ENCODE measurements around the gene BMP8A. TPM values are rescaled to one million over a fixed set of nuclear protein-coding genes. Genes with fewer than 3 reads are reported as not detected.

Gene BMP8A
- polyA plus RNA-seq, 3 donors from 2014 or later, result not detected

GRCh38 chr1:39566441-39567137 is 75.2 kb downstream of the BMP8A start:
- no peaks in the 10 kb centered on the region for H3K4me1 Mint-ChIP-seq
- H3K9me3 Mint-ChIP-seq, result no peaks in the 10 kb centered on the region
- peaks cover 0 to 5% (median 2%) of the 10 kb centered on the region in 3 donors for H3K27me3 Mint-ChIP-seq (ENCODE audit: low read depth in 3 of 3)
- H3K27ac Mint-ChIP-seq, result peak overlapping the region in 1 of 6 donors; percentile 14
- H3K36me3 Mint-ChIP-seq, result peaks cover 28 to 79% (median 50%) of the 10 kb centered on the region in 3 donors
- no peak overlapping the region for H3K4me3 Mint-ChIP-seq
- no peak for DNase-seq

GRCh38 chr1:39567302-39567701 is 75.9 kb downstream of the BMP8A start:
- Mint-ChIP-seq H3K27ac (peak overlapping the region in 1 of 6 donors; percentile 14), H3K27me3 (ENCODE audit: low read depth in 3 of 3) (peaks cover 0 to 5% (median 2%) of the 10 kb centered on the region in 3 donors), H3K9me3 (no peaks in the 10 kb centered on the region), H3K4me1 (peaks cover 6 to 7% of the 10 kb centered on the region in 2 donors), H3K36me3 (peaks cover 28 to 79% (median 52%) of the 10 kb centered on the region in 3 donors), H3K4me3 (no peak overlapping the region)
- no peak for DNase-seq

GRCh38 chr1:39568208-39568607 is 76.8 kb downstream of the BMP8A start:
- Mint-ChIP-seq H3K4me3 (no peak overlapping the region), H3K4me1 (peaks cover 10 to 16% of the 10 kb centered on the region in 2 donors), H3K27ac (peak overlapping the region in 1 of 6 donors; percentile 6), H3K27me3 (ENCODE audit: low read depth in 3 of 3) (peaks cover 0 to 5% (median 2%) of the 10 kb centered on the region in 3 donors), H3K36me3 (peaks cover 25 to 77% (median 47%) of the 10 kb centered on the region in 3 donors), H3K9me3 (no peaks in the 10 kb centered on the region)
- DNase-seq, result no peak

- Mint-ChIP-seq H3K4me3 (no peak overlapping the region), H3K4me1 (peaks cover 17 to 24% of the 10 kb centered on the region in 2 donors), H3K36me3 (peaks cover 23 to 70% (median 42%) of the 10 kb centered on the region in 3 donors), H3K27me3 (ENCODE audit: low read depth in 3 of 3) (peaks cover 0 to 5% (median 2%) of the 10 kb centered on the region in 3 donors), H3K9me3 (no peaks in the 10 kb centered on the region), H3K27ac (no peak overlapping the region)
- DNase-seq, result no peak
Measured at GRCh38 chr1:39569034-39569433, 77.6 kb downstream of the BMP8A start.

- no peak for DNase-seq
- H3K4me3 Mint-ChIP-seq, result no peak overlapping the region
- H3K36me3 Mint-ChIP-seq, result peaks cover 23 to 58% (median 41%) of the 10 kb centered on the region in 3 donors
- H3K4me1 Mint-ChIP-seq, result peaks cover 33 to 40% of the 10 kb centered on the region in 2 donors
- H3K9me3 Mint-ChIP-seq, result no peaks in the 10 kb centered on the region
- no peak overlapping the region for H3K27ac Mint-ChIP-seq
- H3K27me3 Mint-ChIP-seq (ENCODE audit: low read depth in 3 of 3), result peaks cover 0 to 8% (median 2%) of the 10 kb centered on the region in 3 donors
Measured at GRCh38 chr1:39570477-39571177, 79.2 kb downstream of the BMP8A start.

- no peak for DNase-seq
- H3K4me3 Mint-ChIP-seq, result no peak overlapping the region
- peaks cover 23 to 54% (median 41%) of the 10 kb centered on the region in 3 donors for H3K36me3 Mint-ChIP-seq
- peaks cover 33 to 42% of the 10 kb centered on the region in 2 donors for H3K4me1 Mint-ChIP-seq
- H3K9me3 Mint-ChIP-seq, result no peaks in the 10 kb centered on the region
- H3K27ac Mint-ChIP-seq, result no peak overlapping the region
- peaks cover 0 to 8% (median 3%) of the 10 kb centered on the region in 3 donors for H3K27me3 Mint-ChIP-seq (ENCODE audit: low read depth in 3 of 3)
Measured at GRCh38 chr1:39571178-39571483, 79.7 kb downstream of the BMP8A start.

GRCh38 chr1:39572379-39573096 is 81.1 kb downstream of the BMP8A start:
- Mint-ChIP-seq H3K27me3 (ENCODE audit: low read depth in 3 of 3) (peaks cover 0 to 6% (median 6%) of the 10 kb centered on the region in 3 donors), H3K36me3 (peaks cover 16 to 40% (median 34%) of the 10 kb centered on the region in 3 donors), H3K27ac (no peak overlapping the region), H3K4me3 (peak overlapping the region in 1 of 5 donors; percentile 29), H3K4me1 (peaks cover 33 to 44% of the 10 kb centered on the region in 2 donors), H3K9me3 (no peaks in the 10 kb centered on the region)
- DNase-seq, result no peak

- Mint-ChIP-seq H3K27ac (peak overlapping the region in 4 of 6 donors; percentile 49 to 93 (median 54)), H3K36me3 (peaks cover 14 to 37% (median 32%) of the 10 kb centered on the region in 3 donors), H3K27me3 (ENCODE audit: low read depth in 3 of 3) (peaks cover 0 to 7% (median 6%) of the 10 kb centered on the region in 3 donors), H3K9me3 (no peaks in the 10 kb centered on the region), H3K4me1 (peaks cover 33 to 46% of the 10 kb centered on the region in 2 donors), H3K4me3 (peak overlapping the region in 3 of 5 donors; percentile 29 to 86 (median 33))
- no peak for DNase-seq
Measured at GRCh38 chr1:39573097-39573465, 81.6 kb downstream of the BMP8A start.

- Mint-ChIP-seq H3K27me3 (ENCODE audit: low read depth in 3 of 3) (peaks cover 0 to 7% (median 6%) of the 10 kb centered on the region in 3 donors), H3K4me1 (peaks cover 33 to 46% of the 10 kb centered on the region in 2 donors), H3K4me3 (peak overlapping the region; percentile 86 to 92 (median 90)), H3K9me3 (no peaks in the 10 kb centered on the region), H3K36me3 (peaks cover 5 to 28% (median 24%) of the 10 kb centered on the region in 3 donors), H3K27ac (peak overlapping the region; percentile 57 to 94 (median 90))
- no peak for DNase-seq
Measured at GRCh38 chr1:39573736-39574624, 82.5 kb downstream of the BMP8A start.

GRCh38 chr1:39574646-39575045 is 83.2 kb downstream of the BMP8A start:
- H3K9me3 Mint-ChIP-seq, result no peaks in the 10 kb centered on the region
- H3K27ac Mint-ChIP-seq, result peak overlapping the region; percentile 88 to 94 (median 93)

More at GRCh38 chr1:39574646-39575045, 83.2 kb downstream of the BMP8A start:
- Mint-ChIP-seq H3K36me3 (peaks cover 4 to 21% (median 18%) of the 10 kb centered on the region in 3 donors), H3K4me1 (peaks cover 33 to 46% of the 10 kb centered on the region in 2 donors), H3K27me3 (ENCODE audit: low read depth in 3 of 3) (peaks cover 0 to 7% (median 6%) of the 10 kb centered on the region in 3 donors), H3K4me3 (peak overlapping the region; percentile 86 to 92 (median 90))
- no peak for DNase-seq
